HG02642 (cell line): ENCODE results near the gene ABCC10.
"Not testable (repeated sequence)": the region's sequence is repeated elsewhere in the genome, so short reads cannot be mapped to it uniquely, and the experiment has no call there.

Experiments used
- ATAC-seq: cut with Tn5 transposase; IDR thresholded peaks from one replicate; pipeline ENCODE4 v1.9.1; 2021; ENCODE audit warnings: mild to moderate bottlenecking; ENCODE audit not compliant: unreplicated experiment, poor library complexity

ABCC10 gene

DNA sequence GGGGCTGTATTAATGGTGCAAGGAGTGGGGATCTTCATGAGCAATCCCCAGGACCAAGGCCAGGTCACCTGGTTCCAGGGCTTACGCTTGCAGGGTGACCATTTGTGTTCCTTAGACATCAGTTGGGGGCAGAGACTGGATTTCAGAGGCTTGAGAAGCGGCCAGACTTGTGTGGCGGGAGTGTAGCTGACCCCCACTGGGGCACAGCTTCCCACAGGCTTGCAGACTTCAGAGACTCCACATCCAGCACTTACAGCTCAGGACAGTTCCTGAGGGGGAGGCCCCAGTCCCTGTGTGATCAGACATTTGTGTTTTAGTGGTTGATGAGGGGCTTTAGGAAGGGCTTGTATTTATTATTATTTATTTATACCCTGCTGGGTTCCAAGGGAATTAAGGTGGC, 65.3 kb downstream of the ABCC10 start:
- ATAC-seq = no peak

DNA sequence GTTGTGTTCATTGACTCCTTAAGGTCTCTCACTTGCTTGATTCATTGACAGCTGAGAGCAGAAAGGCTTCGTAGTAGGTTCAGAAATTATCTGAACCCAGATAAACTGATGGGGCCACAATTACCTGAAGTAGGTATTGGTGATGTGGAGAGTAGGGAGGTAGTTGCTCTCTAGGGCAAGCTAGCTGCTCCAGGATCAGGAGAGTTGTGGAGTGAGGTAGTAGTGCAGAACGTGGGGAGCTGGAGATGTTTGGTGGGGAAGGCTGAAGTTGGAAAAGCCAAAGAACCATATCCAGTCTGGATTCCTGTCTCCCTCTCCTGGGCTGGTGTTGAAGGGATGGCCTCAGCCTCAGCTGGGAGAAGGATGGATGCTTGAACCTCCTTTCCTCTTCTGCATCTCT, 65.9 kb downstream of the ABCC10 start:
- ATAC-seq = no peak

DNA sequence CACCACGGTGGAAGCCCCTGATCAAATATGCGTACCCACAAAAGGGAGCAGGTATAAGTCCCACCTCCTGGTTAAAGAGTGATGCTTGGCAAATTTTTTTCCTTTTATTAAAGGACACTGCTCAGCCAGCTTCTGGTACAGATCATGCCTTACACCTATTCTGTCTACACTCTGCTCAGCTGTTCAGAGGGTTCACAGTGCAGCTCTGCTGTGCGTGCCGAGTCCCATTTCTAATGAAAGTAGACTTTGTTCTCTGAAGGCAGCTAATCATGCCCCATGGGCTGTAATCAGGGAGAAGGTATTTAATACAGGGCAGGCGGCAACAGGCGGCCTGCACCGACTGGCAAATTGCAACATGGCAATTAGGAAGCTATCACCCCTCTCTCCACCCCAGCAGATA, 66.5 kb downstream of the ABCC10 start:
- ATAC-seq = no peak

DNA sequence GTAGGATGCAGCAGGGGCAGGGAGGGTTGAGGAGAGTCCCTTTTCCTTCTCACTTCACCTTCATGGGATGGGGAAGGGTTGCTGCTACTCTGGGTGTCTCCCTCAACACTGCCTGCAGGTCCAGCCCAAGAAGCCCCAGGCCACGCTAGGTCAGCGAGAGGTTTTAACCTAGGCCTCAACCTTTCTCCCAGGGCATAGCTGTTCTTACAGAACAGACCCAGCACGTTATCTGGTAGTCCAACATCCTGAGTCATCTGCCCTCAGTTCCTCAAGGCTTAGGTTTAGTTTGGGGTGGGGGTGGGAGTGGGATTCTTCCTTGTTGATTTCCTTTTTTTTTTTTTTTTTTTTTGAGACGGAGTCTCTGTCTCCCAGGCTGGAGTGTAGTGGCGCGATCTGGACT, 67.0 kb downstream of the ABCC10 start:
- ATAC-seq = no peak

DNA sequence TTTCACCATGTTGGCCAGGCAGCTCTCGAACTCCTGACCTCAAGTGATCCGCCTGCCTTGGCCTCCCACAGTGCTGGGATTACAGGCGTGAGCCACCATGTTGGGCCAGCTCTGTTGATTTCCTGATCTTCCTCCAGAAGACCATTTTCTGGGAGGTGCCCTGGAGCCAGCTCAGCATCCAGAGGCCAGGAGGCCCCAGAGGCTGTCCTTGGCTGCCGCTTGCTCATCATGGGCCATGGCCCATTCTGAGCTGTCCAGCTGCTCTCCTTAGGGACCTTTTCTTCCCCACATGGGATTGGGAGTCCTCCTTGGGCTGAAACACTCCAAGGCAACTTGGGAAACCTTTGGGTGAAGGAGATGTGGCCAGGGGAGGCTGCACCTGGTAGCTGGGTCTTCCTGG, 67.4 kb downstream of the ABCC10 start:
- ATAC-seq = no peak

DNA sequence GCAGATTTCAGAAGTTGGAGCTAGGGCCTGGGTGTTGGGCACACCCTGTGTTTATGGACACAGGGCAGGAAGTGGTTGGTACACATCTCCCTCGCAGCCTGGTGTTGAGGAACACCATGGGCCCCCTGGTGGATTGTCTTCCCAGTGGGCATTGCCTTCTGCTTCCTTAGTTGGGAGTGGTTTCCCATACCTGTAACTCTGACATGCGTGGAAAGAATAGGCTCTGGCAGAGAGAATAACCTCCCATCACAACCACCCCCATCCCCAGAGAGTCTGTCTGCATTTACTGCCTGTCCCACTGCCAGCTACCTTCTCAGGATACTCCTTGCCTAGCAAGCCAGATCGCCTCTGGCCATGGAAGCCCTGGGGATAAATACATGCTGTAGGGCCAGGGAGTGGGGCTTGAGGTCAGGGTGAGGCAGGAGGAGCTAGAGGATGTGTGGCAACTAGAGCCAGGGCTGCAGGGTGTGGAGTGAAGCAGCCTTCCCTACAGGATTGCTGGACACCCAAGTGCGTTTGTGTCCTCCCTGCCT, 68.1 kb downstream of the ABCC10 start:
- no peak for ATAC-seq

DNA sequence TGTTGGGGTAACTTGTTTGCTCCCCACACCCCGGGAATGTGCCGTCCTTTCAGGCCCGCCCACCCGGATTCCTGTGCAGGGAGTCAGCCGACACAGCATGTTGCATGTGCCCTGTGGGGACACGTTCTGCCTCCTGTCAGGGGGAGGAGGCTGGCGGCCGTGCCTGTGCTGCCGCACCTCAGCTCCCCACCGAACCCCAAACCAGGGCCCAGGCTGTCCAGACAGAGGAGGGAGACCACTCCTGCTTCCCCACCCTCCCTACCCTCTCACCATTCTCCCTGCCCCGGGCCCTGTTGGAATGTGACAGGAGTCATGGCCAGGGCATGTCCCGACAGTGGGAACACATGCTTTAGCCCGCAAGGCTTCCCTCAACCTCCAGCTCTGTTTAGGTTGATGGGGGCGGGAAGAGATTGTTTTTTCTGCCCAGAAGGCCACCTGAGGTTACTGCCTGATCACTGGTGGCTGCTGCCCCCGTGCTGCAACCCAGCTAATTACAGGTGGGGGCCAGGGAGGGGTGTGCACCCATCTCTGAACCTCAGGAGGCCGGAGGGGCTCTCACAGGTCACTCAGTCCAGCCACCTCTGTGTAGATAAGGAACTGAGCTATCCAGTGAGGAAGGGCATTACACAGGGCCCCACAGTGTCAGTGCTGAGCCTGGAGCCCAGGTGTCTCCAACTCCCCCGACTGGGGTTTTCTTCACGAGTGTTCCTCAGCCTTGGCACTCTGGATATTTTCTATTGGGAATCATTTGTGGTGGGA, 69.2 kb downstream of the ABCC10 start:
- ATAC-seq = no peak

DNA sequence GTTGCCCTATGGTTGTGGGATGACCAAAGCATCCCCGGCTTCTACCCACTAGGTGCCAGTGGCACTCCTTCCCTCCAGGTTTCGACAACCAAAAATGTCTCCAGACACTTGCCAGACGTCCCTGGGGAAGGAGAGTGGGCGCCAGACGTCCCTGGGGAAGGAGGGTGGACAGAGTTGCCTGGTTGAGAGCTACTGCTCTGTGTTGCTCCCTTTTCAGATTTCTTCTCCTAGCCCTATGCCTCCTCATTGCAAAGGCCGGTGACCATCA, 69.7 kb downstream of the ABCC10 start:
- ATAC-seq = no peak

DNA sequence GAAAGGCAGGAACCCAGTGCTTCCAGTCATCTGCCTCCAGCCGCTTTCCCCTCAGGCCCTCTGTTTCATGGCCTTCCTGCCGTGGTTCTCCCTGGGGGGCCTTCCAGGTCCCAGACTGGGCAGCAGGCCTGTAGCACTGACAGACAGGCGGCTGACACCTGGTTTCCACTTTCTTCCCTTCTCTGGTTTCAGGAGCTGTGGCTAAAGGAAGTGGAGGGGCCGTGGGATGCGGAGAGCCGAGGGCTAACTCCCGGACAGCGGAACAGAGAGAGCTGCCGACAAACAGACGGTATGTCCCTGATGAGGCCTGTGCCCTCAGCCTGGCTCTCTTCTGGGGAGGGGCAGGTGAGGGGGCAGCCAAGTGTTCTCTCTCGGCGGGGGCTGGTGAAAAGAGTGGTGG, 70.3 kb downstream of the ABCC10 start:
- ATAC-seq = no peak

DNA sequence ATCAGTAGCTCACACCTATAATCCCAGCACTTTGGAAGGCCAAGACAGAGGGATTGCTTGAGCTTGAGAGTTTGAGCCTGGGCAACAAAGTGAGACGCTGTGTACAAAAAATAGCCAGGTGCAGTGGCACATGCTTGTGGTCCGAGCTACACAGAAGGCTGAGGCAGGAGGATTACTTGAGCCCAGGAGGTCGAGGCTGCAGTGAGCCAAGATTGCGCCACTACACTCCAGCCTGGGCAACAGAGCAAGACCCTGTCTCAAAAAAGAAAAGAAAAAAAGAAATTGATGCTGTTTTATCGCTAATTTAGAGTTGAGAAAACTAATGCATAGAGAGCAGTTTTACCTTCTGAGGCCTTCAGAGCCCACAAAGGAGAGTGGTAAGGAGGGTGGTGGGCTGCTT, 71.0 kb downstream of the ABCC10 start:
- not testable (repeated sequence) for ATAC-seq

DNA sequence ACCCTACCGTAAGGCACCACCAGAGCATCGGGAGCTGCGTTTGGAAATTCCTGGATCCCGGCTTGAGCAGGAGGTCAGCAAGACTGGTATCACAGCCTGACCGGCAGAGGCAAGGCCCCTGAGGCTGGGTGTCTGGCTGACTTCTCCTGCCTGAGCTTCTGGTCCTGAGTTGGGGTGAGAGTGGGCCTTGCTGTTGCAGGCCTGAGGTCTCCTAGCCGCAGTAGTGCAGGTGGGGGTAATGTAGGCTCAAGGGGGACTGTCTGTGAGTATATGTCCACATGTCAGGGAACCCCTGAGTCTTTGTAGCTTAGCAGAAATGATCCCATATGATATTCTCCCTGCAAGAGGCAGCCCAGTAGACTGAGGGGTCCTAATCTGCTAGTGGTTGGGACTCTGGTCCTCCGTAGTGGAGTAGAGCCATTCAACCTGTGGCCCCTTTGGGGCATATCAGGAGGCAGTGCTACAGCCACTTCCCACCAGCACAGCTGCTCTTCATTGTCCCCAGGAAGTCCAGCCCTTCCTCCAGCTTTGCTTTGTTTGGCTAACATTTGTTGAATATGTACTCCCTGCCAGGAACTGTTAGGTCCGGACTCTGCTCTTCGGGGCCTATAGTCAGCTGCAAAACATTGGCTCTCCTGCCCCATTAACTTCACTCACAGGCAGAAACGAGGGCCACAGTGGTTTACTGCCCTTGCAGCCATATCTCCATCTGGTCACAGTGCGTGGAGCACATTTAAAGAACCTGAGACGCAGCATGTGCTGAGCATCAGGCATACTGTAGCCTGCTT, 71.9 kb downstream of the ABCC10 start:
- ATAC-seq = no peak
